IMR-90 (cell line): ENCODE data around the gene SSBP3.

Experiments
- CEBPB ChIP-seq: IDR thresholded peaks from 2 replicates; pipeline ENCODE4 v1.6.1; 2012; ENCODE audit warnings: low read depth, low read length, improper control_type of control experiment
- POLR2A ChIP-seq: IDR thresholded peaks from 2 replicates; pipeline ENCODE4 v1.6.1; 2012; ENCODE audit warnings: mild to moderate bottlenecking, low read depth, low read length

- TF ChIP-seq CEBPB (no peak), POLR2A (no peak)
Measured at GRCh38 chr1:54413732-54414131, 7.5 kb upstream of the SSBP3 start.
